ENCODE results near the gene RBKS. TPM values are rescaled to one million over a fixed set of nuclear protein-coding genes. Genes with fewer than 3 reads are reported as not detected.

The RBKS gene
- total RNA-seq, 1 donor from 2014 or later = 1.8 TPM

DNA sequence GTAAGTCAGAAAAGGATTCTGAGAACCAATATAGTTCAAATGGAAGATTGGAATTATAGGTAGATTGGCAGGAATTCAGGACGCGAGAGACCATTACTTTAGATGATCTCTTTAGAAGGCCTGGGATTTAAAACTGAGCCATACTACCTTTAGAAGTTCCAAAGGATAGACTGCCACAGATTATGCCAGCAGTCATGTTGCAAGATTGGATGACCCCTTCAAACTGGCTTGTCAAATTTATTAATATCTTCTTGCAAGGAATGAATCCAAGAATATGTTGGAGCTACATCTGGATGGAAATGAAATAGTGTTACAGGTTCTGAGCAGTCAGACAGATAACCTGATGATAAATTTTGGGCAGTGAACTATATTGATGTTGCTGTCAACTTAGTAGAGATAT lies 22.3 kb upstream of the RBKS start:
- TF ChIP-seq, protein P1, sequence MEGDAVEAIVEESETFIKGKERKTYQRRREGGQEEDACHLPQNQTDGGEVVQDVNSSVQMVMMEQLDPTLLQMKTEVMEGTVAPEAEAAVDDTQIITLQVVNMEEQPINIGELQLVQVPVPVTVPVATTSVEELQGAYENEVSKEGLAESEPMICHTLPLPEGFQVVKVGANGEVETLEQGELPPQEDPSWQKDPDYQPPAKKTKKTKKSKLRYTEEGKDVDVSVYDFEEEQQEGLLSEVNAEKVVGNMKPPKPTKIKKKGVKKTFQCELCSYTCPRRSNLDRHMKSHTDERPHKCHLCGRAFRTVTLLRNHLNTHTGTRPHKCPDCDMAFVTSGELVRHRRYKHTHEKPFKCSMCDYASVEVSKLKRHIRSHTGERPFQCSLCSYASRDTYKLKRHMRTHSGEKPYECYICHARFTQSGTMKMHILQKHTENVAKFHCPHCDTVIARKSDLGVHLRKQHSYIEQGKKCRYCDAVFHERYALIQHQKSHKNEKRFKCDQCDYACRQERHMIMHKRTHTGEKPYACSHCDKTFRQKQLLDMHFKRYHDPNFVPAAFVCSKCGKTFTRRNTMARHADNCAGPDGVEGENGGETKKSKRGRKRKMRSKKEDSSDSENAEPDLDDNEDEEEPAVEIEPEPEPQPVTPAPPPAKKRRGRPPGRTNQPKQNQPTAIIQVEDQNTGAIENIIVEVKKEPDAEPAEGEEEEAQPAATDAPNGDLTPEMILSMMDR (IDR thresholded peaks at IDR 0.05; ENCODE audit: insufficient read depth, low read length, poor library complexity, severe bottlenecking) = no peak
- Histone ChIP-seq H3K36me3 (ENCODE audit: control insufficient read depth, insufficient read depth, low read length) (no peaks in the 10 kb centered on the region), H3K4me3 (ENCODE audit: low read depth, low read length) (no peak overlapping the region), H3K27me3 (ENCODE audit: control insufficient read depth, insufficient read depth, low read length) (no peaks in the 10 kb centered on the region)
- DNase-seq (ENCODE audit: low read depth) = no peak

DNA sequence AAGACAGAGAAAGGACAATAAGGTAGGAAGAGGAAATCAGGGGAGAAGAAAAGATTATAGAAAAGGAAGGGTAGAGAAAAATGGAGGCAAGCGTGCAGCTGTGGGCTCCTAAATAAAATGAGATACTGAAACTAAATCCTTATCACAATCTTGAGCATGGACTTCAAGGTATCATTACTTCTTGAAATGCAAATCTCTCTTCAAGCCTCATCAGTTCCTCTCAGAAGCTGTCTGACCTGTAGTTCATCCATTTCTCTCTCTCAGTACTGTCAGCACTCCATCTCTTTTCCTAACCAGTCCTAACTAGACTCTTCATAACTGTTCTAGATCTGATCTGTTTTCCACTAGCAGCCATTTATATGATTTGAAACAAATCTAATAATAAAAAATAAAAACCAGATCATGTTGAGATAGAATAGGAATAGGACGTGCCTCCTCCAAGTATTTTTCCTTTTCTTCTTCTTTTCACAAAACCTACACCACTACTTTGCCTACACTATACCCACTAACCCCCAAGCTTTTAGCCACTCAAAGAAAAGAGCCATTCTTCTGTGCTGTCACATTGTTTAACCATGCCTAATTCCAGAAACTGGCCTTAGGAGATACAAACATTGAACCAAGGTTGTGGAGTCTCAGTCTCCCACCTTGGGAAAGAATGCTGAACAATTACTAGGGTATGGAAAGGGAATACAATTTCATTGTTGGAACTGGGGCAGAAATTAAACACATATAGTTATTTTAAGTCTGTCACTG lies 21.4 kb upstream of the RBKS start:
- DNase-seq (ENCODE audit: low read depth) = no peak
- Histone ChIP-seq H3K4me3 (ENCODE audit: low read depth, low read length) (no peak overlapping the region), H3K27me3 (ENCODE audit: control insufficient read depth, insufficient read depth, low read length) (no peaks in the 10 kb centered on the region), H3K36me3 (ENCODE audit: control insufficient read depth, insufficient read depth, low read length) (no peaks in the 10 kb centered on the region)
- TF ChIP-seq, protein P1 (IDR thresholded peaks at IDR 0.05; ENCODE audit: insufficient read depth, low read length, poor library complexity, severe bottlenecking) = no peak

DNA sequence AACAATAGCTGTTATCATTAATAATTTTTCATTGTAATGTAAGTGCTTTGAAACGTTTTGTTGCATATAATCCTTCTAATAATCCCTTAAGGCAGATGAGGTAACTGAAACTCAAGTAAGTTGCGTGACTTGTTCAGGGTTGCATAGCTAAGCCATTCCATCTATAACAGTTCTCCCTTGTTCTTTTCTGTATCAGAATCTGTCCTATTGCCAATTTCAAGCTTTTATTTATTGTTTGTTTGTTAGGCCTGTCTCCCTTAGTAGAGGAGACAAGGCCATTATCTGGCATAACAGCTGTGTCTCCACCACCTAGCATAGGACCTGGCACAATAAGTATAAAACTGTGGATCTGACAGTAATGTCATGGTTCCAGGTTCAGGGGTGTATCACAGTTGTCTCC lies 19.7 kb upstream of the RBKS start:
- TF ChIP-seq, protein P1 (IDR thresholded peaks at IDR 0.05; ENCODE audit: insufficient read depth, low read length, poor library complexity, severe bottlenecking) = no peak
- no peaks in the 10 kb centered on the region for H3K27me3 ChIP-seq (ENCODE audit: control insufficient read depth, insufficient read depth, low read length)
- no peaks in the 10 kb centered on the region for H3K36me3 ChIP-seq (ENCODE audit: control insufficient read depth, insufficient read depth, low read length)
- no peak overlapping the region for H3K4me3 ChIP-seq (ENCODE audit: low read depth, low read length)
- no peak for DNase-seq (ENCODE audit: low read depth)

DNA sequence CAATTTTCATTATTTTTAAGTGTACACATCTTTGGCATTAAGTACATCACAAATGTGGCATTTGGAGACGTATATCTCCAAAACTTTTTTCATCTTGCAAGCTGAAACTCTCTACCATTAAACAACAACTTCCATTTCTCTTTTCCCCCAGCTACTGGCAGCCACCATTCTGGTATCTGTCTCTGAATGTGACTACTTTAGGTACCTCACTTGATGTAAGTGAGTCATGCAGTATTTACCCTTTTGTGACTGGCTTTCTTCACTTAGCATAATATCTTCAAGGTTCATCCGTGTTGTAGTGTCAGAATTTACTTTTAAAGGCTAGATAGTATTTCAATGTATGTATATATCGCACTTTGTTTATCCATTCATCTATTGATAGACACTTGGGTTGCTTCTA lies 17.4 kb upstream of the RBKS start:
- no peak overlapping the region for H3K4me3 ChIP-seq (ENCODE audit: low read depth, low read length)
- H3K36me3 ChIP-seq (ENCODE audit: control insufficient read depth, insufficient read depth, low read length) = no peaks in the 10 kb centered on the region
- TF ChIP-seq, protein P1 (IDR thresholded peaks at IDR 0.05; ENCODE audit: insufficient read depth, low read length, poor library complexity, severe bottlenecking) = no peak
- no peaks in the 10 kb centered on the region for H3K27me3 ChIP-seq (ENCODE audit: control insufficient read depth, insufficient read depth, low read length)
- DNase-seq (ENCODE audit: low read depth) = no peak

DNA sequence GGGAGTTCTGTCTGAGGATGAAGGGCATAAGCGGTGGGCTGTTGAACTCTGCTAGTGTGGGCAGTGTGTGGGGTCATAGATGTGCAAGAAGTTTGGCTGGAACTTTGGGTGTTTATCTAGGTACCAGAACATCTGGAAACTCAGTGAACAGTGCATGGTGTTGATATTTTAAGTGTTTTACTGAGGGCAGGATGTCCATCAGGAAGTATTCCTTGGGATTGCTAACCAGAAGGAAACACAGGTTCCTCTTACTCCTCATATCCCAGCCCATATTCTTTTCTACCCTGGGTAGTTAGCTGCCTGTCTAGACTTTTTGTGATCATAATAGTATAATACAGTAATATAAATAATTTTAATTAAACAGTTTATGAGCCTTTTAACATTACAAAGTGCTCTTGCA lies 15.9 kb upstream of the RBKS start:
- TF ChIP-seq, protein P1 (IDR thresholded peaks at IDR 0.05; ENCODE audit: insufficient read depth, low read length, poor library complexity, severe bottlenecking) = no peak
- H3K4me3 ChIP-seq (ENCODE audit: low read depth, low read length) = no peak overlapping the region
- H3K27me3 ChIP-seq (ENCODE audit: control insufficient read depth, insufficient read depth, low read length) = no peaks in the 10 kb centered on the region
- H3K36me3 ChIP-seq (ENCODE audit: control insufficient read depth, insufficient read depth, low read length) = no peaks in the 10 kb centered on the region
- DNase-seq (ENCODE audit: low read depth) = no peak

DNA sequence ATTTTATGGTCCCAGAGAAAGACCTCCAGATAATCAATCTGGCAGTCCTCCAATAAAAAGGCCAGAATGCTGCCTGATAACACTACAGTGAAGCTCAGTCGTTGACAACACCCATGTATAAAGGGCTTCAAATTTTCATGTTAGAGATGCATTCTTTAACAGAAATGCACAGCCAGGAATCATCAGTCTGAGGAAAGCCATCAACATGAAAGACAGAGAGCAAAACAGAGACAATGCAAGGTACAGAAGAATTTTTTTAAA lies 14.1 kb upstream of the RBKS start:
- DNase-seq (ENCODE audit: low read depth) = no peak

More for the DNA sequence above, 14.1 kb upstream of the RBKS start:
- Histone ChIP-seq H3K4me3 (ENCODE audit: low read depth, low read length) (no peak overlapping the region), H3K36me3 (ENCODE audit: control insufficient read depth, insufficient read depth, low read length) (no peaks in the 10 kb centered on the region), H3K27me3 (ENCODE audit: control insufficient read depth, insufficient read depth, low read length) (no peaks in the 10 kb centered on the region)
- TF ChIP-seq, protein P1 (IDR thresholded peaks at IDR 0.05; ENCODE audit: insufficient read depth, low read length, poor library complexity, severe bottlenecking) = no peak
